ENCODE data around the gene GALNT13.
A peak's percentile ranks its signal among the peaks of the same experiment; 100 is the strongest.

Gene GALNT13

DNA sequence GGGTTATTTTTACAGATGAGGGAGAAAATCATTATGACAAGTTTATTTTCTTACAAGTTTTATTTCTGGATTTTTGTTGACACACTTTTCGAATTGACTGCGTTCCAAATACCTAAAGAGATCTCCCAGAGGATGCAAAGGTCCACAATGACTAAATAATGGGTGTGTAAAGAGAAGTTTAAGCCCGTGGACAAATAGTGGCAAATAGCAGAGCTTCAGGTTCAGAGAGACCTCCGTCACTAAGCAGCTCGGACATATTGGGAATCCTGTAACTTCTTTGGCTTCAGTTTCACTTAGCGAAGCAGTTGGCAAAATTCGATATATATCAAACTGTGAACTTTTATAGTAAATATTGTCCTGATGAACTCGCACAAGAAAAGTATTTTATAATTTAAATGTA, 556.3 kb downstream of the GALNT13 start:
- Histone ChIP-seq H3K4me2 (ENCODE audit: low read length) (no peak overlapping the region), H3K9me3 (ENCODE audit: insufficient read depth, low read length) (no peaks in the 10 kb centered on the region)

DNA sequence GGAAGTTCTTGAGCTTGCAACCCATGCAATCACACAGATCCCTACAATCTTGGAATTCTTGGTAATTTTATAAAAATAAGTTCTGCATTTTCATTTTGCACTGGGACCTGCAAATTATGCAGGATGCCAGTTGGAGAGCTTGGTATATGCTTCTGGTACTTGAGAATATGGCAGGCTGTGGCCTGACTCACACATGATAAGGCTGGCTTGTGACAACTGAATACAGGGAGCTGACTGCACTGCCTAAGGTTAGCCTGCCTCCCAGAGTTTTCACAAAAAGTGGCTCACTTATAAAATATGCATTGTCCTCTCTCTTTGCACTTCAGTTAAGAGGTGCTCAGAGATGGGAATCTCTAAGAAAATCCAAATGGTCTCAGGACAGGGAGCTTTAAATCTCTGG, 561.3 kb downstream of the GALNT13 start:
- no peaks in the 10 kb centered on the region for H3K36me3 ChIP-seq (replicated peaks; ENCODE audit: low read depth, low read length)
- no peak overlapping the region for H3K4me3 ChIP-seq (ENCODE audit: low read length)
- H4K20me1 ChIP-seq (ENCODE audit: insufficient read depth, low read length) = no peaks in the 10 kb centered on the region
- no peaks in the 10 kb centered on the region for H3K79me2 ChIP-seq (ENCODE audit: low read length)
- no peaks in the 10 kb centered on the region for H3K27me3 ChIP-seq (ENCODE audit: low read depth, low read length)
- no peaks in the 10 kb centered on the region for H3K4me1 ChIP-seq (ENCODE audit: low read length)
- no peak overlapping the region for H3K9ac ChIP-seq (ENCODE audit: low read length)
- no peak overlapping the region for H3K27ac ChIP-seq (ENCODE audit: low read length)
- no peaks in the 10 kb centered on the region for H3K9me3 ChIP-seq (ENCODE audit: insufficient read depth, low read length)
- TF ChIP-seq EZH2phosphoT487 (IDR thresholded peaks at IDR 0.05; ENCODE audit: low read depth) (no peak), CTCF (IDR thresholded peaks at IDR 0.05; ENCODE audit: low read depth, low read length) (no peak)
- H2AFZ ChIP-seq (ENCODE audit: low read depth, low read length) = no peak overlapping the region
- H3K4me2 ChIP-seq (ENCODE audit: low read length) = no peak overlapping the region

More for the DNA sequence above, 556.3 kb downstream of the GALNT13 start:
- Histone ChIP-seq H3K27me3 (ENCODE audit: low read depth, low read length) (no peaks in the 10 kb centered on the region), H2AFZ (ENCODE audit: low read depth, low read length) (no peak overlapping the region), H3K4me3 (ENCODE audit: low read length) (no peak overlapping the region), H3K9ac (ENCODE audit: low read length) (no peak overlapping the region), H3K27ac (ENCODE audit: low read length) (no peak overlapping the region), H3K79me2 (ENCODE audit: low read length) (no peaks in the 10 kb centered on the region), H3K36me3 (replicated peaks; ENCODE audit: low read depth, low read length) (no peaks in the 10 kb centered on the region), H4K20me1 (ENCODE audit: insufficient read depth, low read length) (no peaks in the 10 kb centered on the region), H3K4me1 (ENCODE audit: low read length) (no peaks in the 10 kb centered on the region)
- TF ChIP-seq EZH2phosphoT487 (IDR thresholded peaks at IDR 0.05; ENCODE audit: low read depth) (no peak), CTCF (IDR thresholded peaks at IDR 0.05; ENCODE audit: low read depth, low read length) (no peak)

DNA sequence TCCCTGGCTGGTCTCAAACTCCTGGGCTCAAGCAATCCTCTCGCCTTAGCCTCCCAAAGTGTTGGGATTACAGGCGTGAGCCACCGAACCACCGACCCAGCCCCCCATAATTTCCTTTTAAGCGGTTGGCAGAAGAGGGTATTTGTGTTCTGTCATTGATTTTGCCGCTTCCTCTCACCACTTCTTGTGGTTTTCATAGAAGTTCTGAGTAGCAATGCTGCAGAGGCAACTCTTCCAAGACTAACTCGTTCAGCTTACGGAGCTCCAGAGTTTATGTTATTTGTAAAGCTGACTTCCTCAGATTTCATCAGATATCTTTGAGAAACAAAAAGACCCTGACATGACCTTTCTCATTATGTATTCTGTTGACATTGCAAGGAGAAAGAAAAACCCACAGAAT, 565.4 kb downstream of the GALNT13 start:
- Histone ChIP-seq H3K4me2 (ENCODE audit: low read length) (no peak overlapping the region), H3K36me3 (replicated peaks; ENCODE audit: low read depth, low read length) (no peaks in the 10 kb centered on the region), H4K20me1 (ENCODE audit: insufficient read depth, low read length) (no peaks in the 10 kb centered on the region), H3K27ac (ENCODE audit: low read length) (no peak overlapping the region), H3K79me2 (ENCODE audit: low read length) (no peaks in the 10 kb centered on the region), H2AFZ (ENCODE audit: low read depth, low read length) (no peak overlapping the region), H3K27me3 (ENCODE audit: low read depth, low read length) (no peaks in the 10 kb centered on the region), H3K9ac (ENCODE audit: low read length) (no peak overlapping the region), H3K4me1 (ENCODE audit: low read length) (no peaks in the 10 kb centered on the region), H3K4me3 (ENCODE audit: low read length) (no peak overlapping the region), H3K9me3 (ENCODE audit: insufficient read depth, low read length) (no peaks in the 10 kb centered on the region)
- no peak for TF ChIP-seq EZH2phosphoT487 (IDR thresholded peaks at IDR 0.05; ENCODE audit: low read depth)
- no peak for TF ChIP-seq CTCF (IDR thresholded peaks at IDR 0.05; ENCODE audit: low read depth, low read length)

DNA sequence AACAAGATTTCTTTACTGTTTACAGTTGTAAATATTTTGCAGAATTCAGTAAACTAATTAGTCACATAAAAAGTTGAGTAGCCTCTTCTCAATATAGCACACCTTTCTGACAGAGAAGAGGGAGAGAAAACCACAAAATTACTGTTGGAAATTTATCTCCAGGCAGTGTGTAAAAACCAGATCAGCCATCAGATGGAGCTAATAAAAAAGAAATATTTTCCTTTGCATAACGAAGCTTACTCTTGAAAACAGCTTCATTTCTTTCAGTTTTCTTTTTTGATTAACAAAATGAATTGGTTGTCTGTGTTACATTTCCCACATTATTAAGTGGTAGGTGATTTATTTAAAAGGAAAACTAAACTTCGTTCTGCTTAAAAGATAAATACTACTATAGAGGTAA, 567.4 kb downstream of the GALNT13 start:
- H3K4me3 ChIP-seq (ENCODE audit: low read length) = no peak overlapping the region

More for the DNA sequence above, 567.4 kb downstream of the GALNT13 start:
- Histone ChIP-seq H4K20me1 (ENCODE audit: insufficient read depth, low read length) (no peaks in the 10 kb centered on the region), H3K4me2 (ENCODE audit: low read length) (no peak overlapping the region), H3K36me3 (replicated peaks; ENCODE audit: low read depth, low read length) (no peaks in the 10 kb centered on the region), H3K79me2 (ENCODE audit: low read length) (no peaks in the 10 kb centered on the region), H3K27me3 (ENCODE audit: low read depth, low read length) (no peaks in the 10 kb centered on the region), H2AFZ (ENCODE audit: low read depth, low read length) (peak overlapping the region; percentile 61; the same call in 1 of the 2 replicates), H3K4me1 (ENCODE audit: low read length) (no peaks in the 10 kb centered on the region), H3K9ac (ENCODE audit: low read length) (no peak overlapping the region), H3K27ac (ENCODE audit: low read length) (no peak overlapping the region), H3K9me3 (ENCODE audit: insufficient read depth, low read length) (no peaks in the 10 kb centered on the region)
- TF ChIP-seq EZH2phosphoT487 (IDR thresholded peaks at IDR 0.05; ENCODE audit: low read depth) = no peak
- peak; percentile 48 for TF ChIP-seq CTCF (IDR thresholded peaks at IDR 0.05; ENCODE audit: low read depth, low read length)

Measured in OCI-LY3 (cell line).